GM12878 (cell line): ENCODE data around the gene C9orf78. TPM values are rescaled to one million over a fixed set of nuclear protein-coding genes. Genes with fewer than 3 reads are reported as not detected.

Source experiments
- PRDM15 ChIP-seq: fragments of 450-650 bp; formaldehyde crosslinking; IDR thresholded peaks from 2 replicates; pipeline ENCODE4 v1.4.0; 2020; ENCODE audit warnings: mild to moderate bottlenecking, moderate library complexity
- REST ChIP-seq: IDR thresholded peaks from 2 replicates; pipeline ENCODE4 v1.6.1; 2012; ENCODE audit warnings: mild to moderate bottlenecking, low read depth, low read length
- SIX5 ChIP-seq: IDR thresholded peaks from 2 replicates; pipeline ENCODE4 v1.6.1; 2011; ENCODE audit warnings: mild to moderate bottlenecking, low read depth, low read length, moderate library complexity; ENCODE audit not compliant: severe bottlenecking
- polyA plus RNA-seq, 11 experiments: library from polyadenylated mRNA; depleted of rRNA in 4 of 11; unstranded in 6 of 11; stranded (reverse) in 5 of 11; fragments of >200 nt; fragmentation: Nextera tagmentation in 4 of 11; fragmentation: Illumina TruSeq in 1 of 11; extraction: Ambion mirVana in 4 of 11; extraction: Trizol in 1 of 11; gene quantifications; 1 replicate in 1 of 11; 2 replicates in 10 of 11; pipeline versions ENCODE4 v1.2.1 to v1.2.3, GENCODE V29; 2011 to 2016; ENCODE audit warnings: inconsistent platforms in 2 of 11, missing spikeins in 2 of 11, low read depth in 1 of 11
- total RNA-seq, 4 experiments: library from RNA; depleted of rRNA in 3 of 4; stranded (reverse); fragments of >200 nt in 3 of 4; fragmentation: Illumina TruSeq in 1 of 4; extraction: Trizol in 1 of 4; gene quantifications; 2 replicates each; pipeline versions ENCODE4 v1.2.1 to v1.2.3, GENCODE V29; 2013 to 2021

C9orf78 gene
- total and polyA plus RNA-seq, 10 of the 15 experiments (the other 5 are each of a cell fraction or from before 2014, with no cell fraction given): 23.0 to 60.9 (median 47.5) TPM

- no peak for TF ChIP-seq PRDM15 (CRISPR knock-in tag)
- TF ChIP-seq REST: no peak
- TF ChIP-seq SIX5: no peak
These were observed 31.5 kb upstream of the C9orf78 start (continued) for GRCh38 chr9:129866394-129867135.
